Breast epithelium (tissue), 3 donors: ENCODE data around the gene DOLPP1.

ENCODE experiments used
- CTCF ChIP-seq, 3 donors: fragments of 450-650 bp; IDR thresholded peaks; one replicate each; pipeline ENCODE4 v1.5.1; 2016 to 2017; ENCODE audit warnings: antibody characterized with exemption in 3 of 3, mild to moderate bottlenecking in 3 of 3, moderate library complexity in 3 of 3
- POLR2A ChIP-seq: fragments of 450-650 bp; IDR thresholded peaks from one replicate; pipeline ENCODE4 v1.6.1; 2016; ENCODE audit warnings: antibody characterized with exemption, mild to moderate bottlenecking, moderate library complexity
- POLR2AphosphoS5 ChIP-seq, 3 donors: sonication (generic); formaldehyde crosslinking; IDR thresholded peaks; one replicate each; pipeline ENCODE4 v1.6.1; 2017; ENCODE audit warnings: antibody characterized with exemption in 3 of 3

- TF ChIP-seq CTCF (IDR thresholded peaks at IDR 0.05) (no peak), POLR2A (no peak), POLR2AphosphoS5 (IDR thresholded peaks at IDR 0.05) (no peak)
Observed at GRCh38 chr9:129078691-129079503, 2.0 kb upstream of the DOLPP1 start.
